PFSK-1 (cell line): ENCODE data around the gene CPAMD8.

Experiments used
- FOXP2 ChIP-seq: optimal IDR thresholded peaks from 2 replicates; pipeline ENCODE3; 2011; ENCODE audit warnings: borderline replicate concordance, control low read depth, inconsistent platforms; ENCODE audit not compliant: insufficient read depth; ENCODE audit errors: extremely low read length, extremely low read depth
- POLR2AphosphoS5 ChIP-seq: IDR thresholded peaks from 2 replicates; pipeline ENCODE4 v1.6.1; 2012; ENCODE audit warnings: low read depth, mild to moderate bottlenecking, control low read depth, low read length, moderate library complexity
- REST ChIP-seq, 2 experiments: IDR thresholded peaks; 2 replicates each; pipeline versions ENCODE4 v1.6.1 to v1.8.0; 2011 to 2012; ENCODE audit warnings: low read depth in 2 of 2, low read length in 2 of 2, control low read depth in 1 of 2, inconsistent platforms in 1 of 2, mild to moderate bottlenecking in 1 of 2, moderate library complexity in 1 of 2; ENCODE audit not compliant: insufficient read depth in 1 of 2
- SIN3A ChIP-seq: IDR thresholded peaks from 2 replicates; pipeline ENCODE4 v1.6.1; 2012; ENCODE audit warnings: mild to moderate bottlenecking, low read length, moderate library complexity, borderline replicate concordance; ENCODE audit not compliant: insufficient read depth
- TAF1 ChIP-seq: IDR thresholded peaks from 2 replicates; pipeline ENCODE4 v1.6.1; 2012; ENCODE audit warnings: low read length, control low read depth, borderline replicate concordance; ENCODE audit not compliant: insufficient read depth

Gene CPAMD8

GRCh38 chr19:17004386-17004785 is 22.2 kb downstream of the CPAMD8 start:
- TF ChIP-seq TAF1 (no peak), SIN3A (no peak), POLR2AphosphoS5 (no peak), FOXP2 (no peak), REST (IDR thresholded peaks at IDR 0.05; ENCODE audit: insufficient read depth in 1 of 2, low read depth in 2 of 2, low read length in 2 of 2) (no peak)

GRCh38 chr19:17002455-17002854 is 24.2 kb downstream of the CPAMD8 start:
- TF ChIP-seq POLR2AphosphoS5 (no peak), FOXP2 (no peak), REST (IDR thresholded peaks at IDR 0.05; ENCODE audit: insufficient read depth in 1 of 2, low read depth in 2 of 2, low read length in 2 of 2) (no peak), SIN3A (no peak), TAF1 (no peak)

GRCh38 chr19:17001603-17002183 is 24.9 kb downstream of the CPAMD8 start:
- no peak for TF ChIP-seq TAF1
- TF ChIP-seq SIN3A: no peak
- no peak for TF ChIP-seq FOXP2
- no peak for TF ChIP-seq REST (IDR thresholded peaks at IDR 0.05; ENCODE audit: insufficient read depth in 1 of 2, low read depth in 2 of 2, low read length in 2 of 2)
- TF ChIP-seq POLR2AphosphoS5: no peak

GRCh38 chr19:16998635-16999194 is 27.9 kb downstream of the CPAMD8 start:
- no peak for TF ChIP-seq TAF1

GRCh38 chr19:16988661-16989060 is 37.9 kb downstream of the CPAMD8 start:
- no peak for TF ChIP-seq SIN3A
- TF ChIP-seq REST (IDR thresholded peaks at IDR 0.05; ENCODE audit: insufficient read depth in 1 of 2, low read depth in 2 of 2, low read length in 2 of 2): no peak
- no peak for TF ChIP-seq FOXP2
- no peak for TF ChIP-seq TAF1
- no peak for TF ChIP-seq POLR2AphosphoS5
